HG03378 (cell line): ENCODE data around the gene C1orf167.
"Not testable (repeated sequence)": the region's sequence is repeated elsewhere in the genome, so short reads cannot be mapped to it uniquely, and the experiment has no call there.

Experiments
- ATAC-seq: cut with Tn5 transposase; IDR thresholded peaks from one replicate; pipeline ENCODE4 v1.9.1; 2021; ENCODE audit warnings: mild to moderate bottlenecking, moderate library complexity; ENCODE audit not compliant: unreplicated experiment

The C1orf167 gene

DNA sequence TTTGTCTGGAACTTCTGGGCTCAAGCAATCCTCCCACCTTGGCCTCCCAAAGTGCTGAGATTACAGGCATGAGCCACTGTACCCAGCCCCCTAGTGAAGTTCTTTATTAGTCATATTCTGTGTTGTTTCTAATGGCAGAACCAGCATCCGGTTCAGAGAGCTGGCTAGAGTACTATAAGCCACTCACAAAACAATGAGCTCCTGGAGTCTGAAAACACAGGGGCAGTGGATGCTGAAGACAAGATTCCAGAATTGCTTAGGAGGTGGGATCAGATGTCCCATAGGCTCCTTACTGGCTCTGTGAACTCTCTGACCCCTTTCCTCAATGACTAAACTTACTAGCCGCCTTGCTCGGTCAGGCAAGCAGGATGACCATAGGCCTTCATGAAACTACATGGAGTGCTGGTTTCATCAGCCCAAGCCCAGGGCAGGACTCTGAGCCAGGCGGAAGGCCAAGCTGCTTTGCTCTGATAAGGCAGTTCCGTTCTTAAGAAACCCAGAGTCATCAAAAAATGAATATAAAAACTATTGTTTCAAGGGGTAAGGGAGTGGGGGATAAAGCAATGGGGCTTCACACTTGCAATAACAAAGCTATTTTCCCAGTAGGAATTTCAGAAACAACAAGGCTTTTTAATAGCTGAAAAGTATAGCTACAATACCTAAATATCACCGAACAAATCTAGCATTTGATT is 35.7 kb downstream of the C1orf167 start:
- no peak for ATAC-seq

DNA sequence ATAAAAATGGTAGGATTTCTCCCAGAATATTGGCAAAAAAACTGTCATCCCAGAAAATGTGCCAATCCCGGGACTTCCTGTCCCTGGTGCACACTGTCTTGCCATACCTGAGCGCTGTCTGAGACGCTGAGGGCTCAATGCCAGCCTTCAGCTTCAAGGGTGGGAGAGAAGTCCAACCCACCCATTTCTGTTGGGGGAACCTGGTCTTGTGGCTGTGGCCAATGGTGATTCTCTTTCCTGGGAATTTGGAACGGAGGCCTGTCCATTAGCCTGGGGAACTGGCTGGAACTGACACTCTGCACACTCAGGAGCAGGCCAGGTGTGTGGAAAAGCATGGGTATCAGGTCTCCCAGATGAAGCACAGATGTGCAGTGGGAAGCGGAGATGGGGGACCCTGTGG is 37.1 kb downstream of the C1orf167 start:
- ATAC-seq: no peak

DNA sequence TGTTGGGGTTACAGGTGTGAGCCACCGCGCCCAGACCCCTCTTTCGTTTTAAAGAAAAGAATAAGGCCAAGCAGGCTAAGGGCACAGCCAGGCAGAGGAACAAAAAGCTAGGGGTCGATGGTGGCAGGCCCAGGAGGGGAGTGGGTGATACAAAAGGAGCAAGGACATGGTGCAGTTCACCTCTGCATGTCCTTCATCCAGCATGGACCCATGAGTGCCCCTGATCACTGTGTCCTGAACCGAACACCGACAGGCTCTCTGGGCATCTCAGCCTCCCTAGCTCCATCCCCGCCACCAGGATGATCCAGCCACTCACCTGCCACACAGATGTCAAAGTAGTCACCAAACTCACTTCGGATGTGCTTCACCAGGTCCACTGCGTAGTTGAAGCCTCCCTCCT is 37.9 kb downstream of the C1orf167 start:
- ATAC-seq: no peak

DNA sequence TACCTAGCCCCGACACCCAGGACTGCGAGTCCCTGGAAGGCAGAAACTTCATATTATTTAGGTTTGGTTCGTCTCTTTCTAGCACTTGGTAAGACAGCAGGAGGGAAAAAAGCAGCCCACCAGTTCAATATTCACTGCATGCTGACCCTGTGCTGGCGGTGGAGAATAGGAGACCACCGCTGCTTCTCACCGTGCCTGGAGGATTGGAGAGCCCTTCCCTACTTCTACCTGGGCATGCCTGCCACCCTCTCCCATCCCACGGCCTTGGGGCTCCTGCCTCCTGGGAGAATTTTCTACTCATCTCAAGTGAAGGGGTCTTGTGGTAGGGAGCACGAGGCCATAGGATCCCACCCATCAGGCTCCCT is 38.4 kb downstream of the C1orf167 start:
- no peak for ATAC-seq

DNA sequence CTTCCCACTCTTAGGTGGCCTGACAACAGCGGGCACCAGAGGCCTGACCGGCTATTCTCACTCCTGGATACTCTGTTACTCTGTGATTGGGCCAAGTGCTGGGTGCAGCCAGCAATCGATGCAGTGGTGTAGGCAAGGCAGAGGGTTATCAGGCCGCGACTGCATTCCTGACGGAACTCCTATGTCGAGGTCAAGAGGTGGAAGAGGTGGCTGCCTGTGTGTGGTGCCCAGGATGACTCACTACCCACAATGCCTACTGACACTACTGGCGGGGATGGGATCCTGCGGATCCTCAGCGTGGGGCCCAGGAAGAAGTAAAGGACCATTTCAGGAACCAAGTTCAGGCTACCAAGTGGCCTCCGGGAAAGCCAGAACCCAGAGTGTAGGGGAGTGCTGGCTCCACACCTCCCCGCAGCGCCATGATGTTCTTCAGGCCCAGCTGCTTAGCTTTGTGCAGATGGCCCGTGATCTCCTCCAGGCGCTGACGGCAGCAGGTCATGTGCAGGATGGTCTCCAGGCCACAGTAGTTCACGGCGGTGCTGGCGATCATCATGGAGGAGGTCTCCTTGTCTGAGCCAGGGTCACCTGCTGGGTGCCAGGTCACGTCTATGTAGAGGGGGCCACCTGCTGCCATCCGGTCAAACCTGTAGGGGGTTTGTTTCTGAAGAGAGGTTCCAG is 38.9 kb downstream of the C1orf167 start:
- ATAC-seq: no peak

DNA sequence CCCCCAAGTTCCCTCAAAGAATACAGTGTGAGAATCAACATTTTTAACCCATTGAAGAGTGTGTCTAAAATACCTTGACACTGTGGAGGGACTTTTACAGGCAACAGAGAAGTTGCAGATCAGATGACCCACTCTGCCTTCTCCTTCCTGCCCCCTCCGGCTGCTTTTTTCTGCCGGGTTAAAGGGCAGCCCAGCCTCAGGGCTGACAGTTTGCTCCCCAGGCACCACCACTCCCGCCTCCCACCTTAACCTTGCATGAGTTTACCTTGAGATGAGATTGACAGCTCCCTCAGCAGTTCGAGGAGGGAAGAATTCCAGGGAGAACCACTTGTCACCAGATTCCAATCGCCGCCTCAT is 40.6 kb downstream of the C1orf167 start:
- no peak for ATAC-seq

DNA sequence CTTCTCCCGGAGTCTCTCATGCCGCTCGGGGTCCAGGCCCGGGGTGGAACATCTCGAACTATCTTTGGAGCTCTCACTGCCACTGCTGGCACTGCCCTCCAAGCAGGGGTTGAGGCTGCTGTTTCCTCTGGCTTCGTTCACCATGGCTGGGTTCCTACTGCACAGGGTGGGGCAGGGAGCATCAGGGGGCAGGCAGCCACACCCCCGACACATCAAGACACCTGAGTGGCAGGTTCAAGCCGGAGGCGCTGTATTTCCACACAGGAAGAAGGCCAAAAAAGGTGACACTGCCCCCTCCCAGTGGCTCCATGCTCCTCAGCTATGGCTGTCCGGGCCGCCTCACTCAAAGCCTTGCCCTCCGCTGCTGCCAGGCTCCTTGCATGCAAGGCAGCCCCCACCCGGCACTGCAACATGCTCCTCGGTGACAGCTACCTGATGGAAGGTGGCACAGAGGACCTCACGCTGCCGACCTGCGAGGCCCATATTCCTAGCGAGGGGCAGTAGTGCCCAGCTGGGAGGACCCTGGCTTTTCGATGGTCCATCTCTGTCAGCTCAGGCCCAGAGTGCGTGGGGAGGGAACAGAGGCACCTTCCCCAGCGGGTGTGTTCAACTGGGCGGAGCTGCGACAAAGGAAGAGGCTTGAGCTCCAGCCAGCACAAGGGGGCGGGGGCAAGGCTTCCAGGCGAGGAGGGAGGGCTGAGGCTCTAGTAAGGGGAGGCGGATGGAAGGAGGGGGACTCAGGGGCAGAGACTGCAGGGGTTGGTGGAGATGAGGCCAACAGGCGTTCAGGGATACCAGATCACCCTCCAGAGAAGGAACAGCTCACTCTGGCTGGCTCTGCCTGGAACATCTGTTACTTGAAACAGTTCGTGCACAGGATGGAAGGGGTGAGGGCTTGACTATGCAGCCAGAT is 41.2 kb downstream of the C1orf167 start:
- no peak for ATAC-seq

DNA sequence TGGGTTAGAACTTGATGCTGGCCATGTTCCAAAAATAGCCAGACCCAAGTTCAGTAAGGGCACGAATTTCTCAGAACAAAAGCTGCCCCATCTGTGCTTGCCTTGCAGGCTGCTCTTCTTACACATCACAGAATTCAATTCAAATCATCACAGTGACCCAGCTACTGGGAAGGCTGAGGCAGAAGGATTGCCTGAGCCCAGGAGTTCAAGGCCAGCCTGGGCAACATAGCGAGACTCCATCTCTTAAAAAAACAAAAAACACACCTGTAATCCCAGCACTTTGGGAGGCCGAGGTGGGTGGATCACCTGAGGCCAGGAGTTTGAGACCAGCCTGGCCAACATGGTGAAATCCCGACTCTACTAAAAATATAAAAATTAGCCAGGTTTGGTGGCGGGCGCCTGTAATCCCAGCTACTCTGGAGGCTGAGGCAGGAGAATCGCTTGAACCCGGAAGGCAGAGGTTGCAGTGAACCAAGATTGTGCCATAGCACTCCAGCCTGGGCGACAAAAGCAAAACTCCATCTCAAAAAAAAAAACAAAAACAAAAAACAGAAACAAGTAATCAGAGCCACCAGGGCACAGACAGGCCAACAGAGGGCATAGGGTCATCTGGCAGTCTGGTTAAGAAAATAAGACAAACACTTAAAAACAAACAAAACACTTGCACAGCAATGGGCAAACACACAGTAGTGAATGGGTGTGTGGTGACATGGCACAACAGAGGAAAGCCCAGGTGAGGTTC is 42.1 kb downstream of the C1orf167 start:
- ATAC-seq: not testable (repeated sequence)

DNA sequence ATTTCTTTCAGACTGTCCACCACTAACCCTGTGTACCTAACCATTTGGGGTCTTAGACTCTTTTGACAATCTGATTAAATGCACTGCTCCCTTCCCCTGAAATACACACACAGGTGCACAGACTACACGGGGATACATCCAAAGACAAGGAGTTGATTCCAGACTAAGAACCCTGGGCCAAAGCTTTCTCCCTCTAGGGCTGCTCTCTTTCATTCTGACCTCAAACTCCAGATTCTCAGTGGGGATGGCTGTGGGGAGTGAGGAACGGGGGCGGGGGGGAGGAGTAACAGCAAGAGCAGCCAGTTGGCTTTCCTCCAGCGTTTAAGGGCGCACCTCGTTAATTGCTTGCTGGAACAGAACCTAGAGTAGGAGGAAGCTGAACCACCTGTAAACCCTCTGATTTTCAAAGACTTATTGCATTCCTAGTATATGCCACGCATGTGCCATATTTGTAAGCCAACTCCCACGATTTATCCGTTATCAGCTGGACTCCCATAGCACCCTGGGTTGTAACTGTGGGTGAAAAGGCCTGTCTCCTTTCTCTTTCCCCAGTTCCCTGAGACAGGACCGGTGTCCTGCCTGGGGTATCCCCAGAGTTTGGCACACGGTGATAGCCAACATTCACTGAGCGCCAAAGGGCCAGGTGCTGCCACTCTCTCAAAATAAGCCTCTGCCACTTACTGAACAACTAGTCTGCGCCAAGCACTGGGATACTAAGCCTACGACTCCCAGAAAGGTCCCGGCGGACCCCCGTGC is 42.9 kb downstream of the C1orf167 start:
- ATAC-seq: no peak

DNA sequence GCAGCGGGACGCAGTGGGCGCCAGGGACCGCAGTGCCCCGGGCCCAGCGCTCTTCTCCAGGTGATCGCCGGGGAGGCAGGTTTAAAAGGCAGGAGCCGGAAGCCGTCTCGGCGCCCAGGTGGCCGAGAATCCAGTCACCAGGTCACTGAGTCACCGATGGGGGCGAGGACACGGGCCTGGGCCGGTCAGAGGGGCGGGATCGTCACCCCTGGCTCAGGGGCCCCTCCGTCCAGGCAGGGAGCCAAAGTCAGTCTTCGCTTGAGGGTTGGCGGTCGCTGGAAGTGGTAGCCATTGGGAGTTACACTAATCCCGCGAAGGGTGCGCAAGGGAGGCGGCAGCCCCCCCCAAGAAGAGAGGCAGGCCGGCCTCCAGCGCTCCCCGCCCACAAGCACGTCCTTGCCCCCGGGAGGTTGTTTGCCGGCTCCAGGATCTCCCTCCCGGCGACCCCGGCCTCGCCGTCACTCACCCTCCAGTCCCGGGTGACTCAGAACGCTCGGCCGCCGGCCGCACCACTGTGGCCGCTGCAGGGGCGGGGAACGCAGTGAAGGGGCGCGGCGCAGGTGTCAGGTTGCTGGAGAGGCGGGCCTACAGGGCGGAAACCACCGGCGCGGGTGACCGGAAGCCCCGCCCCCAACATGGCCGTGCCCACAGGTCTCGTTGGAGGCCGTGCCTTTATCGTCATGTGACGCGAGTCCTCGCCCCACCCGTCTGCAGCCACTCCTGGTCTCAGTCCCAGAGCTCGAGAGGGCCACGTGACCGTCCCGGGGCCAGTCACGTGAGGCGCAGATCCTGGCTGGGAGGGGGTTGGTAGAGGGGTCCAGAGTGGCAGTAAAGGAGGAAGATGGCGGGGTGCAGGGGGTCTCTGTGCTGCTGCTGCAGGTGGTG is 43.7 kb downstream of the C1orf167 start, which contains the start of the genes CLCN6 and MTHFR:
TSS of gene CLCN6 (plus strand) at position 770 of the 885 bp plus-strand sequence. CDS start at position 842, 72 bp downstream.
TSS of gene MTHFR (minus strand) at position 543 of the 885 bp plus-strand sequence. CDS start 2,848 bp downstream, outside the sequence.
- peak; percentile 73 for ATAC-seq

DNA sequence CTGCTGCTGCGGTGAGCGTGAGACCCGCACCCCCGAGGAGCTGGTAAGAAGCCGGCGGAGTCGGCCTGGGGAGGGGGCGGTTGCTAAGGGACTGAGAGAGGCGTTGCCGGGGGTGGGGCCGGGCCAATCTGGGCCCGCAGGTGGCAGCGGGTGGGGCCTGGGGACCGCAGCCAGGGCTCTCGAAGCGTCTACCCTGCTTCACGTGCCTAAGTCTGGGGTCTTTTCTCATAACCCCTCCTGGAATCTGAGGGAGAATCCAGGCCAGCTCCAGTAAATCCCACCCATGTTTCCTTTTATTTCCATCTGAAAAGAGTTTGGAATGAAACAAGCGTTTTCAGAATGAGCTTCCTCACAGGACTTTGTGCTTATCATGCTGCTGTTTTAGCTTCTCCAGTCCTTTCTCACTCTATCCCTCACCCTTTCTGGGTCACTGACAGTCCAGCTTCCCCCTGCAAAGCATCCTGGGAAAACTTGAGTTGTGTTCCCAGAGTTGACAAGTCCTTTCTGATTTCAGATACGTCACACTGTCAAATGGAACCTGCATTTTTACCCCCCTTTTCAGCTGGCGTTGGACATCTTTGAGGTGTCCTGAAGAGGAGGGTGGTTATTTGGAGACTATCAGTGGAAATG is 44.4 kb downstream of the C1orf167 start:
- ATAC-seq: peak; percentile 10

DNA sequence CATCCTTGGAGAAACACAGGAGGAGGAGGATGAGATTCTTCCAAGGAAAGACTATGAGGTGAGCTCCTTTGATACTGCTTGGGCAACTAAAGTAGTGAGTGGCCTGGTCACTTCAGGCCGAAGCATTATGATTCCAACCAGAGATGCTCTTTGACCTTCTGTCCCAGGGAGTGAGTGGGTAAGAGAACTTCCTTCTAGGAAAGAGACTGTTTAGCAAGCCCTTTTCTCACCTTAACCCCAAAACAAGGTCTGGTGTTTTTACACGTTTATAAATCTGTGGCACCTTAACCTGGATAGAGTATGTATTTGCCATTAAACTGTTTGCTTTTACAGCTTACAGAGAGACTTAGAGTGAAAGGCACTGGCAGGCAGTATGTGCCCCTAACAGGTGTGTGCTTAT is 45.1 kb downstream of the C1orf167 start:
- ATAC-seq: no peak

DNA sequence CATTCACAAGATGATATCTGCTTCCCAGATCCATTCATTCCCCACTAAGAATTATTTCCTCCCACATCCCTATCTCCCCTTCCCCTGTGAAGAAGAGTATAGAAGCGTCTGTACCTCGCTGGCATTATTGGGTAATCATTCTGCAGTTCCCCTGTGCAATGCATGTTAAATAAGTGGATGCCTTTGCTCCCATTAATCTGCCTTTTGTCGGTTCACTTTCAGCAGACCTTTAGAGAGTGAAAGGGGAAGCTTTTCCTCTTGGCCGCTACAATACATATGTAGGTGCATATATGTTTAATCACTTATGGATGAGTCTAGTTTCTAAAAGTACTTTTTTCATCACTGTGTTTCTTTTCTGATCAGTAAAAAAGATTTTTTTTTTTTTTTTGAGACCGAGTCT is 51.0 kb downstream of the C1orf167 start:
- ATAC-seq: no peak

DNA sequence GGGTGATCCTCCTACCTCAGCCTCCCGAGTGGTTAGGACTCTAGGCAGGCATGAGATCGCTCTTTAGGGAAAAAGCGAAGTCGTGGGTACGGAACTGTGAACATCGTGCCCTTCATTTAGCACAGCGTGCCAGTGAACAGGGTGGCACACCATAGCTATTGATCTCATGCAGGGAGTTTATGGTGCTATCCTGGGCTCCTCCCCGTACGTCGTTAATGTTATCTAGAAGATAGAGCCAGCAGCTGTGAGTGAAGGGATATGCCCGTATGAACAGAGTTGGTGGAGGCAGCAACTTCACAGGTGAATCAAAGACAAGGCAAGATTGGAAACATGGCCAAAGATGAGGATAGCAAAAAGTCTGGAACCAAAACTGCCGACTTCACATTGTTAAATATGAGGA is 55.2 kb downstream of the C1orf167 start:
- no peak for ATAC-seq

DNA sequence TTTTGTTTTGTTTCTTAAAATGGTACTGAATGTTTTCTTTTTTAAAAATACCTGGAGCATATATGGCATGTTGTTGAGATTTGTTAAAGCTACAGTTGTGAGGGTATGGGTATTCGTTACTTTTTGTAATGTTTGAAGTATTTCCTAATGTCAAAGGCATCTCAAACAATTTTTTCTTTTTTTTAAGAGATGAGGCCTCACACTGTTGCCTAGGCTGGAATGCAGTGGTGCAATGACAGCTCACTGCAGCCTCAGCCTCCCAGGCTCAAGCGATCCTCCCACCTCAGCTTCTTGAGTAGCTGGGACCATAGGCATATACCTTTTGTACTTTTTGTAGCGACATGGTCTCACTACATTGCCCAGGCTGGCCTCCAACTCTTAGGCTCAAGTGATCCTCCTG is 60.1 kb downstream of the C1orf167 start:
- no peak for ATAC-seq

DNA sequence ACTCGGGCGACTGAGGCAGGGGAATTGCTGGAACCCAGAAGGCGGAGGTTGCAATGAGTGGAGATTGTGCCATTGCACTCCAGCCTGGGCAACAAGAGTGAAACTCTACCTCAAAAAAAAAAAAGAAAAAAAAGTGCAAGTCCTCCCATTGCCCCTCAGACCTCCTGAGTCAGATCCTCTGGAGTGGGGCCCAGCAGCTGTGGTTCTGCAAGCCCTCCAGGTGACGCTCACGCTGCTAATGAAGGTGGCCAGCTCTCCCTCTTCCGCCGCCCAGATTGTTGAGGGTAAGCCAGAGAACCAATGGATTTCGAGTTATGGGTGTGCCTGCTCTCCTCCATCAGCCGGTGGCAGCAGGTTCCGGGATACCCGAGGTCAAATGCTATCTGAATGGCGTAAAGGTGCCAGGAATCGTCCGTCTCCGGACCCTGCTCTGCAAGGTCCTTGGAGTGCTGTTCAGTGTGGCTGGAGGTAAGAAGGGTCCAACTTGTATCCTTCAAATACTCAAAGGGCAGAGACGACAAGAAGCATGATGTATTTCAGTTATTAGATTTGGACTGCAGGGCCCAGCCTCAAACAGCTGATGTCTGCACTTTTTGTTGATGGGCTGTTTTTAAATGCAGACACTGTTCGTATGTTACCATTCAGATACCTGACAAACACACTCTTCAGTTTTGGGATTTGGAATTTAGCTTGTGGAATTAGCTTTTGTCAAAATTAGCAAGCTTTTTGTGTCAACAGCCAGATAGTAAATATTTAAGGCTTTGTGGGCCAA is 61.6 kb downstream of the C1orf167 start:
- ATAC-seq: no peak

DNA sequence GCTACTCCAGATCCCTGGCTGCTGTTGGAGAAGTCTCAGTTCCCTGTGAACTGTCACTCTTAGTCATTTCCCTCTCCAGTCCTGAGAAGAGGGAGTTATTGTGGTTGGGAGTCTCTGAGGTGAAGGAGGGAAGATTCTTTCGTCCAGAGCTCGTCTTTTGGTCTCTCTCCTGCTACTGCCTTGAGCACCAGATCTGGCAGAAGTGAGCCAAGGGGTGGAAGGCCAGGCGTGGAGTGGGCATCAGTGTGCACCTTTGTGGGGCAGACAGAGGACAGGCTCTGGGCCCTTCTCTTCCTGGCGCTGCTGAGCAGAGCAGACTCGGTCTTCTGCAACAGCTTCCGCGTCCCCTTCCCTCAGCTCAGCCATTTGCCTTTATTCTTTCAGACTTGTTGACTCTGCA is 63.1 kb downstream of the C1orf167 start:
- no peak for ATAC-seq

DNA sequence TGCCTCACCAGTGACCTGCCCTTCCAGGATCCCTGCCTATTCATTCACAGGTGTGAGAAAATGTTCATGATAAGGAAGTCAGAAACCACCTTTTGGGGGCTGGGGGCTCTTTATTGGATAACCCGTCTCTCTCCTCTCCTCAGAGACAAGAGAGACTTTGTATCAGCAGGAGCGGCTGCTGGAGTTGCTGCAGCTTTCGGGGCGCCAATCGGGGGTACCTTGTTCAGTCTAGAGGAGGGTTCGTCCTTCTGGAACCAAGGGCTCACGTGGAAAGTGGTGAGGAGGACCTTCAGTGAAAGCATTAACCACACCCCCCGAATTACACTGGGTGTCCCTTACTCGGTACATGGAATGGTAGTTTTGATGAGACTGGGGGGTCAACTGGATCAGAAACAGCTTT is 65.0 kb downstream of the C1orf167 start:
- no peak for ATAC-seq
